GM19455 (cell line): Measurements from ENCODE around the gene TSSC4.

Experiments
- ATAC-seq: cut with Tn5 transposase; IDR thresholded peaks from one replicate; pipeline ENCODE4 v1.9.1; 2021; ENCODE audit not compliant: unreplicated experiment

TSSC4 gene

GRCh38 chr11:2446590-2447252 is 46.2 kb downstream of the TSSC4 start:
- ATAC-seq = no peak

- no peak for ATAC-seq
These were observed 46.9 kb downstream of the TSSC4 start for GRCh38 chr11:2447253-2447950.

GRCh38 chr11:2447951-2448650 is 47.6 kb downstream of the TSSC4 start:
- ATAC-seq = no peak

- no peak for ATAC-seq
These were observed 48.4 kb downstream of the TSSC4 start for GRCh38 chr11:2448661-2449547.

- no peak for ATAC-seq
These were observed 49.2 kb downstream of the TSSC4 start for GRCh38 chr11:2449548-2450320.

GRCh38 chr11:2450321-2451041 is 49.9 kb downstream of the TSSC4 start:
- no peak for ATAC-seq

GRCh38 chr11:2451336-2451735 is 50.8 kb downstream of the TSSC4 start:
- no peak for ATAC-seq

GRCh38 chr11:2451916-2452315 is 51.4 kb downstream of the TSSC4 start:
- no peak for ATAC-seq

- no peak for ATAC-seq
These were observed 51.9 kb downstream of the TSSC4 start for GRCh38 chr11:2452321-2453012.

GRCh38 chr11:2453436-2453835 is 52.9 kb downstream of the TSSC4 start:
- ATAC-seq = no peak
